H1 (cell line): ENCODE results near the gene CACNA1B. TPM values are rescaled to one million over a fixed set of nuclear protein-coding genes. Genes with fewer than 3 reads are reported as not detected.

Experiments used
- NRF1 ChIP-seq: IDR thresholded peaks from 2 replicates; pipeline ENCODE4 v1.6.1; 2011; ENCODE audit warnings: mild to moderate bottlenecking, low read depth, low read length, improper control_type of control experiment
- RAD21 ChIP-seq, 2 experiments: IDR thresholded peaks in 1 of 2; conservative IDR thresholded peaks in 1 of 2; 2 replicates each; pipeline ENCODE4 v1.6.1; 2011; ENCODE audit warnings: low read depth in 2 of 2, low read length in 2 of 2, improper control_type of control experiment in 1 of 2, inconsistent platforms in 1 of 2, mild to moderate bottlenecking in 1 of 2, moderate library complexity in 1 of 2
- RNF2 ChIP-seq: fragments of 200-900, 300-1000 bp; sonication (generic); IDR thresholded peaks from 2 replicates; pipeline ENCODE4 v1.7.1; 2016; ENCODE audit warnings: borderline replicate concordance, low read depth, mild to moderate bottlenecking, antibody characterized with exemption, low read length; ENCODE audit not compliant: poor library complexity, severe bottlenecking; ENCODE audit errors: missing control alignments
- TBP ChIP-seq: IDR thresholded peaks from 2 replicates; pipeline ENCODE4 v1.6.1; 2011; ENCODE audit warnings: low read depth, low read length, improper control_type of control experiment
- polyA plus RNA-seq, 7 experiments: library from polyadenylated mRNA; depleted of rRNA in 3 of 7; stranded (reverse) in 5 of 7; unstranded in 2 of 7; fragments of >200 nt in 5 of 7; fragments of 200-250 nt in 2 of 7; gene quantifications; 1 replicate in 5 of 7; 2 replicates in 1 of 7; 4 replicates in 1 of 7; pipeline versions ENCODE4 v1.2.1 to v1.2.3, GENCODE V29; 2011 to 2013; ENCODE audit warnings: missing spikeins in 2 of 7, mixed read lengths in 2 of 7
- total RNA-seq: library from RNA; stranded (reverse); fragmentation: NEBNext Ultra II Directional; extraction: Animal tissue kit (Norgen Biotek cat#: 25700); gene quantifications from 2 replicates; pipeline ENCODE4 v1.2.1, GENCODE V29; 2021

CACNA1B gene
- total and polyA plus RNA-seq, 2 of the 8 experiments (the other 6 are each of a cell fraction or from before 2014, with no cell fraction given) = 1.5 to 5.7 TPM

GRCh38 chr9:137876781-137877386 lies 698 bp upstream of the CACNA1B start (continued):
- TF ChIP-seq RAD21 (IDR thresholded peaks at IDR 0.05 in 1 of 2, conservative IDR thresholded peaks at IDR 0.05 in 1 of 2; ENCODE audit: low read depth in 2 of 2, low read length in 2 of 2) (no peak), TBP (no peak), RNF2 (no peak), NRF1 (no peak)
